HG03280 (cell line): ENCODE data around the gene TMEM39B.
"Not testable (repeated sequence)": the region's sequence is repeated elsewhere in the genome, so short reads cannot be mapped to it uniquely, and the experiment has no call there.

Experiments used
- ATAC-seq: cut with Tn5 transposase; IDR thresholded peaks from one replicate; pipeline ENCODE4 v1.9.1; 2021; ENCODE audit warnings: mild to moderate bottlenecking, moderate library complexity; ENCODE audit not compliant: unreplicated experiment

TMEM39B gene

DNA sequence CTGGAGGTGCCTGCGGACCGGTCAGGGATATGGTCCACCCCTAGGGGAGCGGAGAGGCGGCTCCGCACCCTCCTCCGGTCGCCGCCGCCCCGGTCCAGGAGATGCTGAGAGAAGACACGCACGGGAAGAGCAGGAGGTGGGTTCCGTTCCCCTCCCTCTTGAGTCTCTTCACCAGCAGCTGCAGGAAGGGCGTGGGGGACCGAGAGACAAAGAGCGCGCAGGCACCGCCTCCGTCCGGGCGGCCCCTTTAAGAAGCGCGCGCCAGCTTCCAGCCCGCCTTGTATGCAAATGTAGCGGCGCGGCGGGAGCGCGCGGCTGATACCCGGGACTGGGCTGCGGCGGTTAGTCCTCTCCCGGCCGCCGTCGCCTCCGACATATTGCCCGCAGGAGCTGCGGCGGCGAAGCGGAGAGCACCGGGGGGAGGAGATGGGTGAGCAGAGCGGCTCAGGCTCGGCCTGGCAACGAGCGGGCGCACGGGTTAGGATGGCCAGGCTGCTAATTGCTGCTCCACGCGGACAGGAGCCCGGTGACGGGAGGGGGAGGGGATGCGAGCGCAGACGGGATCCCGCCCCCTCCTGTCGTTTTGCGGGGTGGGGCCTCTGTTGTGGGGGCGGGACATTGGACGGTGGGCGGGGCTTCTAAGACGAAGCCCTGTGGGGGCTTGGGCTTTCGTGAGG lies at the start of gene TMEM39B:
TSS of gene TMEM39B (plus strand) at position 318 of the 677 bp plus-strand sequence. CDS start at position 427, 109 bp downstream.
- peak; percentile 86 for ATAC-seq

DNA sequence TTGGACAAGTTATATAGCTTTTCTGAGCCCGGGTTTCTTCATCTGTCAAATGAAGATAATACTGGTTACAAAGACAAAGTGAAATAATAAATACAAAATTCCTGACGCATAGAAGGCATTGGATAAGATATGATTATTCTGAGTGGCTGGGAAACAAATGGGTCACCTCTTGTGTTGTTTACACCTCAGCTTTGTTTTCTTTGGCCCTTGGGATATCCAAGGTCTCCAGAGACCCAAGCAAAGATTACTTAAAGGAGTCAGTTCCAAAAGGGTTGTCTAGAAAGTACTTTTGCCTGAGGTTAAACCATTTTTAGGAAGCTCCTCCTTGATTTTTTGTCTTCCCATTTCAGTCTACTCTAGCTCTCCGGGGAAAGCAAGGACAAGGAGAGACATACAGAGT lies 49.4 kb upstream of the TMEM39B start:
- no peak for ATAC-seq

DNA sequence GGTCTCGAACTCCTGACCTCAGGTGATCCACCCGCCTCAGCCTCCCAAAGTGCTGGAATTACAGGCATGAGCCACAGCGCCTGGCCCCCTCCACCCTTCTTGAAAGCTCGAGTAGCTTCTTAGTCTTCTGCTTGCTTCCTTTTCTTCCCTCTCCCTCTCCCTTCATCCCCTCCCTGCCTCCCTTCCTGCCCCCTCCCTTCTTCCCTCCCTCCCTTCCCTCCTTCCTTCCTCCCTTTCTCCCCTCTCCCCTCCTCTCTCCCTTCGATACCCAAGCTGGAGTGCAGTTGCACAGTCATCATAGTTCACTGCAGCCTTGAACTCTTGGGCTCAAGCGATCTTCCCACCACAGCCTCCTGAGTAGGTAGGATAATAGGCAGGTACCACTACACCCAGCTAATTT lies 47.2 kb upstream of the TMEM39B start:
- ATAC-seq, result no peak

DNA sequence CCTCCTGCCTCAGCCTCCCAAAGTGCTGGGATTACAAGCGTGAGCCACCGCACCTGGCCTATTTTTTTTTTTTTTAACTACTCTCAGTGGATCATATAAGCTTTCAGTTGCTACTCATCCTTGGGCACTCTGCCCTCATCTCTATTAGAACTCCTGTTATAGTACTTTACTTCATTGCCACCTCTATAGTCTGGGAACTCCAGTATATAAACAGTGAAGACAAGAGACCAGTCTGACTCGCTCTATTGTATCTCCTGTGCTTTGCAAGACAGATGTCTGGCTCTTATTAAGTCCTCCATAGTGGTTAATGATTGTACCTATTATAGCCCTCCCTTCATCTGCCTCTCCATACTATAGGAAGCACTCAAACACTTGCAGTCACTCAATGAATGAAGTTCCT lies 44.0 kb upstream of the TMEM39B start:
- ATAC-seq, result no peak

DNA sequence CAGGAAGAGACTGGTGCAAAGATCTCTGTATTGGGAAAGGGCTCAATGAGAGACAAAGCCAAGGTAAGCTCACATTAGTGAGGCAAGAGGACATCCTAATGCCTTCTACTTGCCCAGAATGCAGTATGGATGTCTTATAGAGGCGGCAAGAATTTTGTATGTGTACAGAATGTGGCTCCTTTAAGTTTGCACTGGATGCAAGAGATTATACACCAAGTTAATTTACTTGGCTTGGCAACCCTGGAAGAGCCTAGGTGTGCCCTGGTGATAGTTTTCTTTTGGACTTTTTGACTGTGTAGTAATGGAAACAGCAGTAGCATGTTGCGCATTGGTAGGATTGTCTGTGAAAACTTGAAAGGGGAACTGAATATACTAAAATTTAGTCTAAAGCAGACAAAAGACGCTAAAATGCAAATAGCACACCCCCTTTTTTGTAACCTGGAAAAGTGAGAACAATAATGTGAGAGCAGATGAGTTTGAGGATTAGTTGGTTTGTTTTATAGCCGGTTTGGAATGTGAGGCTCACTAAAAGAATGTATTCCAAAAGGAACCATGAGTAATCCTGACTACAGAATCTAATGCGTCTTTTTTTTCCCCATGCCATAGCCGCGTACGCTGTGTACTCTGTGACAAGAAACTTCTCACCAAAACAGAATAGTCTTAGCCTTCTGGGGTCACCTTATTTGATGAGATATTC lies 41.0 kb upstream of the TMEM39B start:
- ATAC-seq, result no peak

DNA sequence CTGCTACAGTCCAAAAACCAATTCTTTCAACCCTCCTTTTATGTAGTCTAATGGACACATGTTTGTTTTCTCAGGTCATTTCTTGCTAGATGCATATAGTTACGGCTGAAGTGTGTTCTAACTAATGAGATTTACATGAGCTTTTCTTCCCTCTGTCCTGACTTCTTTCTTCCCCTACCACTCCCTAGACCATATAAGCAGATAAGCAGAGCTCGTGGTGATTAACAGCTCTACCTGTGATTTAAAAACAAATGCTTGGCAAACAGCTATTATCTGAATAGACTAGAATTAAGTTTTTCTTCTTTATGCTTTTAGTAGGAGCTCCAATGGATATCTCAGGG lies 40.5 kb upstream of the TMEM39B start:
- no peak for ATAC-seq

DNA sequence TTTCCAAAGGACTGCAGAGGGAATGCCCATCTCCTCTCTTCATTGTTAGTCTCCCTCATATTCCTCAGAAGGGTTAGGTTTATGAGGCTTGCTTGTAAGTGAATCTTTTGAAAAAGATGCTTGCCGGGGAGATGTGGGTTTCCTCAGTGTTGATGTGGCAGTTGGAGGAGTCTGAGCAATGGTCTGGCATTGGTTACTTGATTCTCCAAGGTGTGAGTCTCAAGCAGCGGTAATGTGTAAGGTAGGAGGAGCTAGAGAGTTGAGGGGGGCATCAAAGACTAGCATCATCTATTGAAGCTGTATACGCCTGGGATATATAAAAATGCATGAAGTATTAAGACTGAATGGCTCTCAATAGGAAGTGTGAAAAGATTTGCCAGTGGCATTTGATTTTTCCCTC lies 37.6 kb upstream of the TMEM39B start:
- no peak for ATAC-seq

DNA sequence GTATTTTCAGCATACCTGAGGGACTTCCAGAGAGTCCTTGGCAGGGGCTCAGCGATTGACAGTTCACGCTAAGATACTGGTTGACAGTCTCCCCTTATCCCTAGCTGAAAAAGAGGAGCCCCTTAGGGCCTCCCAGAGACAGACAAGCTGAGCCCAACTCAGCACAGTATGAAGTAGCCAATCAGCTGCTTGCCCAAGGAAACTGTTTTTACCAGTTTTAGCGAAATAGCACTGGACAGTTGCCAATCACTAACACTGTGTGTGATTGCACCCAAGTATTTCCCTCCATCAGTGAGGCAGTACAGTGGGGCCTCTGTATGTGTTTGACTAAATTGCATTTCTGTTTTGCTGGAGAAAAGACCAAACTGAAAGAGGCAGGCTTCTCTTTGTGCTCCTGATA lies 32.0 kb upstream of the TMEM39B start:
- ATAC-seq, result no peak

DNA sequence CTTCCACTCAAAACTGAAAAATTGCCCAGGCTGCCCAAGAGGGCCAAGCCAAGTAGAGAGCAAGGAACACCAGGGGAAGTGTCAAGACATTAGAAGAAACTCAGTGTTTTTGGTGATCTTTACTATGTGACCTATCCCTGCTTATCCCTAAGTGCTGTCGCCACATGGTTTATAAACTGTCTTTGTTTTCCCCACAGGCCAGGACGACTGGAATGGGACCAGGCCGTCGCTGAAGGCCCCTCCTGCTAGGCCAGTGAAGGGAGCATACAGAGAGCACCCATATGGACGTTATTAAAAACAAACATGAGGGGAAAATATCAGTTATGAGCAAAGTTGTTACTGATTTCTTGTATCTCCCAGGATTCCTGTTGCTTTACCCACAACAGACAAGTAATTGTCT lies 30.4 kb upstream of the TMEM39B start:
- ATAC-seq, result no peak

DNA sequence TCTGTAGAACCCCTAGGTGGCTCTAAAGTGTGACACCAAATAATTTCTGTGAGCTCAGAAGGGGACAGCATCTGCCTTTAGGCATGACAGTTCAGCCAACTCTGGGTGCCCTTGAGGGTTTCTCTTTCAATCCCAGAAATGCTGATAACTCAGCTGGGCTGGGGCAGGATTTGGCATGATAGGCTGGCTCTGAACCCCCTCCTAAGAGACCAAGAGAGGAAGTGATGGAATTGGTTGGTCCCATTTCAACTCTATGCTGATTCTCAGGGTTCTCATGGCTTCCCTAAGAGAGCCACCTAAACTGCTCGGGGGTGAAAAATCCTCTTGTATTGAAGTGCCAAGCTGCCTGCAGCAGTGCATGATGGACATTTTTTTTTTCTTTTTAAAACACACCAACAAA lies 28.5 kb upstream of the TMEM39B start:
- no peak for ATAC-seq

DNA sequence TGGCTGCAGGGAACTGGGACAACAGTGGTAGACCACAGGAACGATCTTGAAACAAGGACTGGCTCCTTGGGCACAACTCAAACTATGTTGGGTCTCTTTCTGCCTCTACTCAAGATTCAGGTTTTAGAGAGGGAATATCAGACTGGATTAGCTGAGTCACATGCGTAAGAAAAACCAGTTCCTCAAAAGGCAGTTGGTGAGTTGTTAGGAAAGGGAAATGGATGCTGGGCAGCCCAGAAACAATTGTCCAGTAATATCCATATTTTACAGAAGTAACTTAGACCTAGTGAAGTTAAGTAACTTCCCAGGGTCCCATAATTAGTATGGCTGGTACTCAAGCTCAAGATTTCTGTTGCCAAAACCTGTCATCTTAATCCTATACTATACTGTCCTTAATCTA lies 27.0 kb upstream of the TMEM39B start:
- no peak for ATAC-seq

DNA sequence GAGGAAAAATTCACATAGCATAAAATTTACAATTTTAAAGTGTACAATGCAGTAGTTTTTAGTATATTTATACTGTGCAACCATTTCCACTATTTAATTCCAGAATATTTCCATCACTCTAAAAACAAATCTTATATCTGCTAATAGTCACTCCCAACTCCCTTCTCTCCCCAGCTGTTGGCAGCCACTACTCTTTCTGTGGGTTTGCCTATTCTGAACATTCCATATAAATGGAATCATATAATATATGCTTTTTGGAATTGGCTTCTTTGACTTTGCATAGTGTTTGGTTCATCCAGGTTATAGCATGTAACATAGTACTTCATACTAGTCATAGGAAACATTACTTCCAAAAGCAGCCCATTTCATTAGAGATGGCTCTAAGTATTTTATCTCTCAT lies 25.0 kb upstream of the TMEM39B start:
- ATAC-seq, result no peak

DNA sequence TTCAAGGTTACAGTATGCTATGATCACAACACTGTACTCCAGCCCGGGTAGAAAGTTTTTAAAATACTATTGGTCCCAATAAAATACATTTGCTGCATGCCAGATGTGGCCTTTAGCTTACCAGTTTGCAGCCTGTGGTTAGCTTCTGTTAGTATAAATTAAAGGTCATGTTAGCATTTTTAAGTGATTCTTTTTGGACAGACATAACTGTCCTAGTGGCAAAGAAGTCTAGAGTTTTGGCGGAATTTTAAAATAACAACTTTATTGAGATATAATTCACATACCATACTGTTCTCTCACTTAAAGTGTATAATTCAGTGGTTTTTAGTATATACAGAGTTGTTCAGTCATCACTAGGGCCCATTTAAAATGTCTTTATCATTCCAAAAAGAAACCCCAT lies 24.3 kb upstream of the TMEM39B start:
- ATAC-seq, result no peak

DNA sequence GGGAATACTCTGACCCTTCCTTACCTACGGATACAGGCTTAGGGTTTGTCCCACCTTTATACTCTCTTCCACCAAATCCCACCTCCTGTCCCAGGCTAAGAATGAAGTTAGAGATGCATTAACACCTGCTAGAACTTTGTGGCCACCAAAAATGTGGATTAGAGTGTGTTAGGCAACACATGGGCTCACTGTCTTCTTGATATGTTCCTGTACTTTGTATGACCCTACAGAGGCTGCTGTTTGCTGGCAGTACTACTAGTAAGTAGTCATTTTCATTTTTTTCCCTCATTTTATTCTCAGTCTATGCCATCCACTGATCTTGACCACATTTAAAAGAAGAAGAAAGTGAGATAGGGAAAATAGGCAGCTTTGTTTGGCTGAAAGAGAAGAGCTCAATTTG lies 21.0 kb upstream of the TMEM39B start:
- ATAC-seq, result no peak

DNA sequence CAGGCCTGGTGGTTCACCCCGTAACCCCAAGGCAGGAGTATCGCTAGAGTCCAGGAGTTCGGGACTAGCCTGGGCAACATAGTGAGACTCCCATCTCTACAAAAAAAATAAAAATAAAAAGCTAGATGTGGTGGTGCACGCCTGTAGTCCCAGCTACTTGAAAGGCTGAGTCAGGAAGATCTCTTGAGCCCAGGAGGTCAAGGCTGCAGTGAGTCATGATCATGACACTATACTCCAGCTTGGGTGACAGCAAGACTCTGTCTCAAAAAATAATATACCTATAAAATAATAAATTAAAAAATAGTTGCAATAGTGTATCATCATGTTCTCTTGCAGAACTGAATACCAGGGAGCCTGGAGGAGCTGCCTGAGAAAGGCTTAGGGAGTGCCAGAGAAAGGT lies 19.9 kb upstream of the TMEM39B start:
- ATAC-seq, result no peak

DNA sequence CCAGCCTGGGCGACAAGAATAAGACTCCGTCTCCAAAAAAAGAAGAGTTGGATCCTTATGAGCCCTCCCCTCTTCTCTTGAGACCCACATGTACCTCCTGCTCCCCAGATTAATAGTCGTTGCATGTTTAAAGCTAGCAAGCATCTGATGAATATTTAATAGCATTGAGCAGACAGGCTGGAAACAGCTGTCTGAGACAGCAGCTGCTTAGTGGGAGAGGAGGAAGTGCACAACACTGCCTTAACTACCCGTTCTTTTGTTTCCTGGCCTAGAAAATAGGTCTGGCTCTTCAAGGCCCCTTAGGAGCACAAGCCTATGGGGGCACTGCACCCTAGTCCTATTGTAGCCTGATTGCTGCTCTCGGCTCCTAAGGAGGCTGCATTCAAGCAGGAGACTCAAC lies 17.3 kb upstream of the TMEM39B start:
- no peak for ATAC-seq

DNA sequence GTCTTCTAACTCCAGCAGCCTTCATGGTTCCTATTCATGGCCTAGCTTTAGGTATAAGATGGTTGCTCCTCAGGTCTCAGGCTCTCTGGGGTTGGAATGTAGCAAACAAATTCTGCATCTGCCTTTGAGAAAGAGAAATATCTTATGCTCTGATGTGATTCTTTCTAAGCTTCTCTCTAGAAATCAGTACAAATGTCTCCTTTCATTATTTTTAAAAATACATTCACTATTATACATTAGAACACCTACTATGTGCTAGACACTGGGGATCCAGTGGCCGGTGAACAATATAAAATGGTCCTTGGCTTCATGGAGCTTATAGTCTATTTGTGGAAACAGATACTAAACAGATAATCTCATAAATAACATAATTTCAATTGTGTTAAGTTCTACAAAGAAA lies 16.1 kb upstream of the TMEM39B start:
- ATAC-seq, result no peak

DNA sequence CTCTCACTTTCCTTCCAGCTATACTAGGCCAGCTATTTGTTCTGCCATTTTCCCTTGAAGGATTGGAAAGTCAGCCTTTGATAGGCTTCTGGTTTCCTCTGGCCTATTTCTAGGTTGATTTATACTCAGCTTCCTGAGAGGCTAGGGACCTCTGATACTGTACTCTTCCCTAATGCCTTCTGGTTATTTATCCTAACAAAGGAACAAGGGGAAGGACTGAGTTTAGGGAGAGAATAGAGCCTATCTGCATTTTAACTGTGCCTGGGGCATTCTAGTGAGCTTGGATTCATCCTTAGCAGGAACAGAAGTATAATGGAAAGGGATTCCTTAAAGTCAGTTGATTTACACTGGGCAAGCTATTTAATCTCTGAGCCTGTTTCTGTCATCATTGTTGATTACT lies 11.8 kb upstream of the TMEM39B start:
- no peak for ATAC-seq

DNA sequence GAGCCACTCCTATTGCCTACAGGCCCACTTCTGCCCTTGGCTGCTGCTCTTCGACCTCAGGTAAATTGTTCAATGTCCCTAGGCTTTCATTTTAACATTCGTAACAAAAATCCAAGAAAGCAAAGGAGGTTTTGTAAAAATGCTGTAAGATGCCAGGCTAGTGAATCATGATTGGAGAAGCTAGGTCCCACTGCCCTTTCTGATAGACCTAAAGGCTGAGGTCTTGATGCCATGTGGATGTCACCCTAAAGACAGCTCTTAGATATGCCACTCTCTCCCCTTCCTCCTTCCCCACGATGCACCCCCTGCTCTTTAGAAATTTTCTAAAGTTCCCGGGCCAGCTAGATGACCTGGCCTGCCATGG lies 9.9 kb upstream of the TMEM39B start:
- no peak for ATAC-seq

DNA sequence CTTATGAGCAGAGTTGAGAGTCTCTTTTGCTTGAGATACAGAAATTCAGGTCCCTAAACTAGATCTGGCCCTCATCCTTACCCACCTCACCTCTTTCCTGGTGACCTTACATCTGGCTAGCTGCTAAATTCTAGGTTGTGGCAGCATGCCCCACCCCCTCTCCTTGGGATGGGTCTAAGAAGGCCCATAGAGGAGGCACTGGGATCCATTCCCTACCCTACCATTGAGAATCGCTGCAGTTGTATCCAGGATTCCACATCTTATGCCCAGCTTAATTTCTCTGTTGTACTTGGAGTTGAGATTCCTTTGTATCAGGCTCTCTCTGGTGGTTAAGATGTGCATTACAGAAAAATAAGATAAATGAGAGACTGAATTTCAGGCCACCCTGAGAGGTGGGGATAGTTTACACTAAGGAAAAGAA lies 9.5 kb upstream of the TMEM39B start:
- no peak for ATAC-seq

DNA sequence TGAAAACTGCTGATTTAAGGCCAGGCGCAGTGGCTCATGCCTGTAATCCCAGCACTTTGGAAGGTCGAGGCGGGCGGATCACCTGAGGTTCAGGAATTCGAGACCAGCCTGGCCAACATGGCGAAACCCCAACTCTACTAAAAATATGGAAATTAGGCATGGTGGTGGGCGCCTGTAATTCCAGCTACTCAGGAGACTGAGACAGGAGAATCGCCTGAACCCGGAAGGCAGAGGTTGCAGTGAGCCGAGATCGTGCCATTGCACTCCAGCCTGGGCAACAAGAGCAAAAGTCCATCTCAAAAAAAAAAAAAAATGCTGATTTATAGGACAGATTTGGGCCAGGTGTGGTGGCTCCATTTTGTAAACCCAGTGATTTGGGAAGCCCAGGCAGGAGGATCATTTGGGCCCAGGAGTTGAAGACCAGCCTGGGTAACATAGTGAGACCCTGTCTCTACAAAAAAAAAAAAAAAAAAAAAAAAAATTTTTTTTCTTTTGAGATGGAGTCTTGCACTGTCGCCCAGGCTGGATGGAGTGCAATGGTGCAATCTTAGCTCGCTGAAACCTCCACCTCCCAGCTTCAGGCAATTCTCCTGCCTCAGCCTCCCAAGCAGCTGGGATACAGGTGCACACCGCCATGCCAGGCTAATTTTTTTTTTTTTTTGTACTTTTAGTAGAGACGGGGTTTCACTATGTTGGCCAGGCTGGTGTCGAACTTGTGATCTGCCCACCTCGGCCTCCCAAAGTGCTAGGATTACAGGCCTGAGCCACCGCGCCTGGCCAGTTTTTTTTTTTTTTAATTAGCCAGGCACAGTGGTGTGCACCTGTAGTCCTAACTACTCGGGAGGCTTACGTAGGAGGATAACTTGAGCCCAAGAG lies 6.9 kb upstream of the TMEM39B start:
- not testable (repeated sequence) for ATAC-seq

DNA sequence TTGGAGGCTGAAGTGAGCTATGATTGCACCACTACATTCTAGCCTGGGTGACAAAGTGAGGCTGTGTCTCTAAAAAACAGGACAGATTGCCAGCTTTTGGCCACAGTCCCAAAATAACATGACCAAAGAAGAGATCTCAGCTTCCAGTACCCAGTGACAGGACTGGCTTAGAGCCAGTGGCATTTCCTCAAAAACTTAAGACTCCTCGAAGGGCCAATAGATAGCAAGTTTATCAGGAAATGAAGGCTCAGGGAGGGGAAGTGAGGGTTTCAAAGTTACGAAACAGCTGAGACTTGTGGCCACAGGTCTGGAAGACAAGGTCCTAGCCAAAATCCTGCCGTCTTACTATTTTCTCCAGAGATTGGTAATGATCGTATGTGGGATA lies 6.3 kb upstream of the TMEM39B start:
- ATAC-seq, result no peak
